Liver (tissue), 9 donors: ENCODE data around the gene CCDC68. TPM values are rescaled to one million over a fixed set of nuclear protein-coding genes. Genes with fewer than 3 reads are reported as not detected.

ENCODE experiments used
- DNase-seq: peaks from one replicate; pipeline ENCODE4 v3.0.0-alpha.2; 2017; ENCODE audit warnings: low spot score
- H3K27ac ChIP-seq, 2 donors: one replicate each; pipeline ENCODE4 v1.7.0; 2013; ENCODE audit warnings: inconsistent platforms in 2 of 2, low read length in 2 of 2, control low read depth in 1 of 2, low read depth in 1 of 2, mild to moderate bottlenecking in 1 of 2
- H3K27me3 ChIP-seq, 4 donors: one replicate each; pipeline versions ENCODE4 v1.6.1 to v1.7.0; 2013; ENCODE audit warnings: low read length in 3 of 4, inconsistent platforms in 1 of 4, mild to moderate bottlenecking in 1 of 4, moderate library complexity in 1 of 4; ENCODE audit not compliant: control insufficient read depth in 4 of 4, insufficient read depth in 4 of 4
- H3K36me3 ChIP-seq, 4 donors: one replicate each; pipeline versions ENCODE4 v1.6.1 to v1.7.0; 2013; ENCODE audit warnings: low read length in 3 of 4, mild to moderate bottlenecking in 3 of 4, low read depth in 1 of 4, moderate library complexity in 1 of 4; ENCODE audit not compliant: control insufficient read depth in 4 of 4, insufficient read depth in 3 of 4
- H3K4me1 ChIP-seq, 4 donors: one replicate each; pipeline versions ENCODE4 v1.6.1 to v1.7.0; 2013; ENCODE audit warnings: low read length in 3 of 4, mild to moderate bottlenecking in 3 of 4, moderate library complexity in 1 of 4; ENCODE audit not compliant: control insufficient read depth in 4 of 4, insufficient read depth in 4 of 4
- H3K4me3 ChIP-seq, 3 donors: one replicate each; pipeline versions ENCODE4 v1.6.1 to v1.7.0; 2013; ENCODE audit warnings: low read length in 3 of 3, control low read depth in 1 of 3, low read depth in 1 of 3, mild to moderate bottlenecking in 1 of 3
- H3K9ac ChIP-seq, 2 donors: one replicate each; pipeline ENCODE4 v1.7.0; 2013; ENCODE audit warnings: low read length in 2 of 2, mild to moderate bottlenecking in 2 of 2, moderate library complexity in 2 of 2, control low read depth in 1 of 2, low read depth in 1 of 2
- H3K9me3 ChIP-seq, 4 donors: one replicate each; pipeline versions ENCODE4 v1.6.1 to v1.7.0; 2013; ENCODE audit warnings: low read length in 3 of 4; ENCODE audit not compliant: control insufficient read depth in 4 of 4
- FOXA1 ChIP-seq: IDR thresholded peaks from 2 replicates; pipeline ENCODE4 v1.6.1; 2016; ENCODE audit warnings: antibody characterized with exemption
- FOXA2 ChIP-seq: IDR thresholded peaks from 2 replicates; pipeline ENCODE4 v1.6.1; 2016; ENCODE audit warnings: antibody characterized with exemption
- HNF4A ChIP-seq, 2 donors: conservative IDR thresholded peaks; 2 replicates each; pipeline ENCODE4 v1.6.1; 2016; ENCODE audit warnings: antibody characterized with exemption in 2 of 2, mild to moderate bottlenecking in 2 of 2
- HNF4G ChIP-seq: IDR thresholded peaks from 2 replicates; pipeline ENCODE4 v1.6.1; 2016; ENCODE audit warnings: antibody characterized with exemption
- JUND ChIP-seq, 2 donors: IDR thresholded peaks; 2 replicates each; pipeline ENCODE4 v1.6.1; 2016; ENCODE audit warnings: antibody characterized with exemption in 2 of 2
- MAX ChIP-seq: IDR thresholded peaks from 2 replicates; pipeline ENCODE4 v1.6.1; 2016; ENCODE audit warnings: antibody characterized with exemption
- NR2F2 ChIP-seq: IDR thresholded peaks from 2 replicates; pipeline ENCODE4 v1.6.1; 2016; ENCODE audit warnings: antibody characterized with exemption
- RAD21 ChIP-seq, 2 donors: IDR thresholded peaks; 2 replicates each; pipeline ENCODE4 v1.6.1; 2016; ENCODE audit warnings: antibody characterized with exemption in 2 of 2, mild to moderate bottlenecking in 2 of 2
- REST ChIP-seq: IDR thresholded peaks from 2 replicates; pipeline ENCODE4 v1.6.1; 2016; ENCODE audit warnings: antibody characterized with exemption, mild to moderate bottlenecking
- RXRA ChIP-seq, 2 donors: IDR thresholded peaks; 2 replicates each; pipeline ENCODE4 v1.6.1; 2017 to 2018; ENCODE audit warnings: antibody characterized with exemption in 2 of 2, mild to moderate bottlenecking in 1 of 2
- TAF1 ChIP-seq: conservative IDR thresholded peaks from 2 replicates; pipeline ENCODE4 v1.6.1; 2016; ENCODE audit warnings: antibody characterized with exemption, mild to moderate bottlenecking
- YY1 ChIP-seq: IDR thresholded peaks from 2 replicates; pipeline ENCODE4 v1.6.1; 2016; ENCODE audit warnings: antibody characterized with exemption, mild to moderate bottlenecking
- WGBS: extraction: QIAGEN DNeasy Blood & Tissue Kit; methylation state at CpG from one replicate; pipeline ENCODE4 v1.1.7; 2013; 5-methylcytosine and 5-hydroxymethylcytosine counted together
- polyA plus RNA-seq, 2 donors: library from polyadenylated mRNA; stranded (reverse) in 1 of 2; unstranded in 1 of 2; fragments of 200-250 nt in 1 of 2; fragments of >200 nt in 1 of 2; fragmentation: Nextera tagmentation in 1 of 2; extraction: Ambion mirVana in 1 of 2; gene quantifications; one replicate each; pipeline versions ENCODE4 v1.2.1 to v1.2.3, GENCODE V29; 2013 to 2015
- total RNA-seq, 2 donors: library from RNA; depleted of rRNA; stranded (reverse); fragments of >200 nt; gene quantifications; one replicate each; pipeline ENCODE4 v1.2.3, GENCODE V29; 2014
- donor health status: healthy.
- donor health status: healthy.
- donor health status: healthy.
- donor health status: healthy.
- donor health status: healthy.

CCDC68 gene
- total and polyA plus RNA-seq, 4 donors, result 2.6 to 17.5 (median 11.2) TPM

- Histone ChIP-seq H3K9me3 (no peaks in the 10 kb centered on the region), H3K9ac (no peak overlapping the region), H3K4me3 (no peak overlapping the region), H3K27ac (no peak overlapping the region), H3K36me3 (no peaks in the 10 kb centered on the region), H3K27me3 (no peaks in the 10 kb centered on the region), H3K4me1 (peaks cover 4 to 21% (median 6%) of the 10 kb centered on the region in 4 donors)
- no peak for TF ChIP-seq HNF4A (conservative IDR thresholded peaks at IDR 0.05)
- 91% methylated on average over 1 of the region's 1 CpG for WGBS
- no peak for DNase-seq
Measured at GRCh38 chr18:54872681-54873080, 86.6 kb downstream of the CCDC68 start.

- H3K4me1 ChIP-seq, result peaks cover 4 to 21% (median 6%) of the 10 kb centered on the region in 4 donors
- WGBS, result 83% methylated on average over 6 of the region's 6 CpGs
- DNase-seq, result no peak
- no peak overlapping the region for H3K9ac ChIP-seq
- TF ChIP-seq FOXA1, result no peak
- no peak for TF ChIP-seq MAX
- no peak for TF ChIP-seq HNF4G
- no peak for TF ChIP-seq FOXA2
- TF ChIP-seq NR2F2, result no peak
- no peak for TF ChIP-seq RXRA (IDR thresholded peaks at IDR 0.05)
- H3K9me3 ChIP-seq, result no peaks in the 10 kb centered on the region
- H3K36me3 ChIP-seq, result no peaks in the 10 kb centered on the region
- no peak overlapping the region for H3K4me3 ChIP-seq
- no peaks in the 10 kb centered on the region for H3K27me3 ChIP-seq
- H3K27ac ChIP-seq, result no peak overlapping the region
Measured at GRCh38 chr18:54871231-54871630, 88.0 kb downstream of the CCDC68 start.

- no peak overlapping the region for H3K9ac ChIP-seq
- H3K9me3 ChIP-seq, result no peaks in the 10 kb centered on the region
- WGBS, result 93% methylated on average over 5 of the region's 5 CpGs
- no peak overlapping the region for H3K4me3 ChIP-seq
- peaks cover 0 to 1% (median 0%) of the 10 kb centered on the region in 4 donors for H3K4me1 ChIP-seq
- TF ChIP-seq RAD21 (IDR thresholded peaks at IDR 0.05) (no peak), RXRA (IDR thresholded peaks at IDR 0.05) (no peak), FOXA2 (no peak), HNF4G (no peak), MAX (no peak), REST (no peak), FOXA1 (no peak), JUND (IDR thresholded peaks at IDR 0.05) (no peak), YY1 (no peak), TAF1 (no peak)
- no peaks in the 10 kb centered on the region for H3K27me3 ChIP-seq
- DNase-seq, result no peak
- no peak overlapping the region for H3K27ac ChIP-seq
- H3K36me3 ChIP-seq, result no peaks in the 10 kb centered on the region
Measured at GRCh38 chr18:54867131-54867530, 92.1 kb downstream of the CCDC68 start.
